GM23338 (cell line): Measurements from ENCODE around the gene ZNF580. TPM values are rescaled to one million over a fixed set of nuclear protein-coding genes. Genes with fewer than 3 reads are reported as not detected.
A peak's percentile ranks its signal among the peaks of the same experiment; 100 is the strongest.

Source experiments
- ATAC-seq: fragments of 200-7000 bp; cut with Tn5 transposase; 3 replicates; pipeline ENCODE4 v1.9.1; 2020
- DNase-seq: peaks from one replicate; pipeline ENCODE4 v3.0.0-alpha.2; 2015; ENCODE audit warnings: low spot score
- H2AFZ ChIP-seq: fragments of 200-600 bp; sonication (generic); 2 replicates; pipeline ENCODE4 v1.8.0; 2016; ENCODE audit warnings: antibody characterized with exemption, mild to moderate bottlenecking, moderate library complexity
- H3F3A ChIP-seq: fragments of 200-600 bp; sonication (generic); replicated peaks from 2 replicates; pipeline ENCODE4 v1.8.0; 2017; ENCODE audit warnings: antibody characterized with exemption, mixed run types, low read depth
- H3K27ac ChIP-seq: fragments of 200-600 bp; sonication (generic); 2 replicates; pipeline ENCODE4 v1.6.1; 2016; ENCODE audit warnings: low read depth
- H3K27me3 ChIP-seq: fragments of 200-600 bp; sonication (generic); 2 replicates; pipeline ENCODE4 v1.8.0; 2016; ENCODE audit warnings: mild to moderate bottlenecking, mixed run types, moderate library complexity; ENCODE audit not compliant: insufficient read depth
- H3K36me3 ChIP-seq: fragments of 200-600 bp; sonication (generic); 2 replicates; pipeline ENCODE4 v1.8.0; 2016; ENCODE audit warnings: mild to moderate bottlenecking; ENCODE audit not compliant: insufficient read depth
- H3K4me1 ChIP-seq: fragments of 200-600 bp; sonication (generic); 2 replicates; pipeline ENCODE4 v1.8.0; 2016; ENCODE audit warnings: mild to moderate bottlenecking, moderate library complexity; ENCODE audit not compliant: insufficient read depth
- H3K4me2 ChIP-seq: fragments of 200-600 bp; sonication (generic); 2 replicates; pipeline ENCODE4 v1.7.1; 2017; ENCODE audit warnings: mixed run types
- H3K4me3 ChIP-seq: fragments of 200-600 bp; sonication (generic); 2 replicates; pipeline ENCODE4 v1.6.1; 2016; ENCODE audit warnings: mixed run types
- H3K79me2 ChIP-seq: fragments of 200-600 bp; sonication (generic); replicated peaks from 2 replicates; pipeline ENCODE4 v1.8.0; 2017; ENCODE audit warnings: mild to moderate bottlenecking; ENCODE audit not compliant: insufficient read depth
- H3K9me2 ChIP-seq: fragments of 200-600 bp; sonication (generic); 2 replicates; pipeline ENCODE4 v1.8.0; 2017; ENCODE audit not compliant: insufficient read depth
- H4K20me1 ChIP-seq: fragments of 200-600 bp; sonication (generic); replicated peaks from 2 replicates; pipeline ENCODE4 v1.8.0; 2017; ENCODE audit warnings: mild to moderate bottlenecking; ENCODE audit not compliant: insufficient read depth
- H3K27ac Mint-ChIP-seq: 2 replicates; pipeline ENCODE4 v1.8.0; 2020; ENCODE audit warnings: inconsistent platforms, mild to moderate bottlenecking, moderate library complexity, mixed read lengths
- H3K27me3 Mint-ChIP-seq: 3 replicates; pipeline ENCODE4 v1.8.0; 2022; ENCODE audit warnings: low read depth, mild to moderate bottlenecking, moderate library complexity, mixed read lengths, inconsistent platforms; ENCODE audit not compliant: insufficient read depth, poor library complexity
- H3K36me3 Mint-ChIP-seq: 3 replicates; pipeline ENCODE4 v1.8.0; 2021; ENCODE audit warnings: low read depth, mild to moderate bottlenecking, inconsistent platforms, moderate library complexity, mixed read lengths
- H3K4me1 Mint-ChIP-seq: 3 replicates; pipeline ENCODE4 v1.8.0; 2020; ENCODE audit warnings: mild to moderate bottlenecking, inconsistent platforms, mixed read lengths
- H3K4me3 Mint-ChIP-seq: 3 replicates; pipeline ENCODE4 v1.8.0; 2021; ENCODE audit warnings: moderate library complexity, mild to moderate bottlenecking, inconsistent platforms, mixed read lengths
- H3K9me3 Mint-ChIP-seq: 3 replicates; pipeline ENCODE4 v1.8.0; 2020; ENCODE audit warnings: moderate library complexity, mild to moderate bottlenecking, inconsistent platforms, mixed read lengths
- CTCF ChIP-seq, 2 experiments: fragments of 200-600 bp in 1 of 2; sonication (generic) in 1 of 2; conservative IDR thresholded peaks; 2 replicates each; pipeline versions ENCODE4 v1.5.1 to v1.6.1; 2016 to 2017; ENCODE audit warnings: antibody characterized with exemption in 2 of 2, low read depth in 2 of 2, mild to moderate bottlenecking in 2 of 2, moderate library complexity in 1 of 2
- ETS1 ChIP-seq: IDR thresholded peaks from 2 replicates; pipeline ENCODE4 v1.6.1; 2016; ENCODE audit warnings: antibody characterized with exemption
- EZH2 ChIP-seq: fragments of 200-600 bp; sonication (generic); IDR thresholded peaks from one replicate; pipeline ENCODE4 v1.8.0; 2017; ENCODE audit warnings: antibody characterized with exemption, mild to moderate bottlenecking, low read depth; ENCODE audit not compliant: unreplicated experiment
- EZH2phosphoT487 ChIP-seq: fragments of 200-600 bp; sonication (generic); IDR thresholded peaks from one replicate; pipeline ENCODE4 v1.8.1; 2018; ENCODE audit warnings: antibody characterized with exemption; ENCODE audit not compliant: unreplicated experiment
- JUNB ChIP-seq: IDR thresholded peaks from one replicate; pipeline ENCODE4 v1.6.1; 2016; ENCODE audit warnings: antibody characterized with exemption; ENCODE audit not compliant: unreplicated experiment
- NANOG ChIP-seq: IDR thresholded peaks from 2 replicates; pipeline ENCODE4 v1.6.1; 2016; ENCODE audit warnings: antibody characterized with exemption, borderline replicate concordance
- POLR2AphosphoS5 ChIP-seq: IDR thresholded peaks from 2 replicates; pipeline ENCODE4 v1.6.1; 2016; ENCODE audit warnings: antibody characterized with exemption, low read depth
- ZNF114 ChIP-seq: fragments of 250-450 bp; sonication (Bioruptor Pico); IDR thresholded peaks from 2 replicates; pipeline ENCODE4 v1.5.0; 2020; ENCODE audit warnings: mild to moderate bottlenecking, moderate library complexity
- polyA plus RNA-seq: library from polyadenylated mRNA; unstranded; fragments of >200 nt; fragmentation: Nextera tagmentation; extraction: Ambion mirVana; gene quantifications from 2 replicates; pipeline ENCODE4 v1.2.1, GENCODE V29; 2016
- total RNA-seq: library from RNA; depleted of rRNA; stranded (reverse); fragments of >200 nt; shearing (Covaris generic); gene quantifications from 2 replicates; pipeline ENCODE4 v1.2.3, GENCODE V29; 2014

The ZNF580 gene
- total and polyA plus RNA-seq, 2 experiments from 2014 or later, result 18.7 to 23.6 TPM

- Mint-ChIP-seq H3K27me3 (peaks cover 15% of the 10 kb centered on the region), H3K4me3 (no peak overlapping the region), H3K9me3 (peaks cover 3% of the 10 kb centered on the region; the same call in 1 of the 3 replicates), H3K36me3 (peaks cover 3% of the 10 kb centered on the region; the same call in 2 of the 3 replicates), H3K27ac (peak overlapping the region; percentile 29; the same call in 1 of the 2 replicates), H3K4me1 (peaks cover 26% of the 10 kb centered on the region)
- TF ChIP-seq JUNB (no peak), ZNF114 (CRISPR knock-in tag) (no peak), ETS1 (no peak), CTCF (conservative IDR thresholded peaks at IDR 0.05; ENCODE audit: low read depth in 2 of 2) (peak; percentile 87 to 93), POLR2AphosphoS5 (no peak), EZH2phosphoT487 (no peak), EZH2 (no peak)
- H2AFZ ChIP-seq, result peak overlapping the region; percentile 40; the same call in 1 of the 2 replicates
- H3F3A ChIP-seq, result 0 out of 2 replicates have a peak, but pooled peaks cover 10% of the 10 kb centered on the region
- H3K4me2 ChIP-seq, result no peak overlapping the region
- no peak overlapping the region for H3K4me3 ChIP-seq
- ATAC-seq (peak; percentile 74), DNase-seq (peak; percentile 99)
- H4K20me1 ChIP-seq, result peaks cover 5% of the 10 kb centered on the region; the same call in 1 of the 2 replicates
- H3K4me1 ChIP-seq, result peaks cover 9% of the 10 kb centered on the region
- H3K36me3 ChIP-seq, result no peaks in the 10 kb centered on the region
- no peak overlapping the region for H3K27ac ChIP-seq
- H3K9me2 ChIP-seq, result no peaks in the 10 kb centered on the region; the same call in 1 of the 2 replicates
- no peaks in the 10 kb centered on the region for H3K27me3 ChIP-seq
- peaks cover 17% of the 10 kb centered on the region for H3K79me2 ChIP-seq
Measured at GRCh38 chr19:55632463-55632834, 8.4 kb upstream of the ZNF580 start.

- Mint-ChIP-seq H3K9me3 (peaks cover 4% of the 10 kb centered on the region; the same call in 2 of the 3 replicates), H3K4me3 (no peak overlapping the region), H3K36me3 (peaks cover 13% of the 10 kb centered on the region), H3K27ac (no peak overlapping the region), H3K27me3 (peaks cover 17% of the 10 kb centered on the region), H3K4me1 (peaks cover 26% of the 10 kb centered on the region)
- DNase-seq (no peak), ATAC-seq (no peak)
- Histone ChIP-seq H3K27me3 (no peaks in the 10 kb centered on the region), H3K4me1 (peaks cover 9% of the 10 kb centered on the region), H3K4me2 (no peak overlapping the region), H3K4me3 (no peak overlapping the region), H3K36me3 (no peaks in the 10 kb centered on the region), H3F3A (0 out of 2 replicates have a peak, but pooled peaks cover 10% of the 10 kb centered on the region), H4K20me1 (peaks cover 5% of the 10 kb centered on the region; the same call in 1 of the 2 replicates), H3K27ac (no peak overlapping the region), H3K79me2 (peaks cover 17% of the 10 kb centered on the region), H2AFZ (peak overlapping the region; percentile 95), H3K9me2 (no peaks in the 10 kb centered on the region; the same call in 1 of the 2 replicates)
- no peak for TF ChIP-seq NANOG
- TF ChIP-seq CTCF (conservative IDR thresholded peaks at IDR 0.05; ENCODE audit: low read depth in 2 of 2), result no peak
- no peak for TF ChIP-seq ZNF114 (CRISPR knock-in tag)
Measured at GRCh38 chr19:55633861-55634260, 6.9 kb upstream of the ZNF580 start.
